SK-N-SH (cell line): Measurements from ENCODE around the gene HOXA10. TPM values are rescaled to one million over a fixed set of nuclear protein-coding genes. Genes with fewer than 3 reads are reported as not detected.

Experiments
- CTCF ChIA-PET: fragments of 300-600, 350-600 bp; formaldehyde crosslinking; extraction: SDS; loops from one replicate; lab custom pipeline; 2021; lab: Yijun Ruan, JAX
- POLR2A ChIA-PET: fragments of 350-600 bp; sonication (Branson Sonifier 250); formaldehyde crosslinking; extraction: SDS; loops from one replicate; lab custom pipeline; 2020; ENCODE audit warnings: antibody characterized with exemption, inconsistent platforms; lab: Yijun Ruan, JAX
- DNase-seq: peaks from one replicate; pipeline ENCODE4 v3.0.0; 2012
- H2AFZ ChIP-seq: fragments of 200-600 bp; sonication (generic); 2 replicates; pipeline ENCODE4 v1.8.1; 2016; ENCODE audit warnings: antibody characterized with exemption, mild to moderate bottlenecking, low read depth
- H3F3A ChIP-seq: fragments of 200-600 bp; sonication (generic); replicated peaks from 2 replicates; pipeline ENCODE3; 2016; ENCODE audit warnings: antibody characterized with exemption, mild to moderate bottlenecking; ENCODE audit not compliant: insufficient read depth
- H3K27ac ChIP-seq, 2 experiments: fragments of 200-500 bp in 1 of 2; fragments of 200-600 bp in 1 of 2; sonication (Bioruptor generic) in 1 of 2; sonication (generic), shearing (Covaris generic) in 1 of 2; 2 replicates each; pipeline versions ENCODE4 v1.5.1 to v1.6.1; 2014 to 2016; ENCODE audit warnings: low read depth in 2 of 2, inconsistent platforms in 1 of 2, low read length in 1 of 2, mild to moderate bottlenecking in 1 of 2, mixed read lengths in 1 of 2
- H3K27me3 ChIP-seq: fragments of 200-600 bp; sonication (generic), shearing (Covaris generic); 2 replicates; pipeline ENCODE4 v1.6.1; 2016; ENCODE audit warnings: mixed run types; ENCODE audit not compliant: insufficient read depth
- H3K36me3 ChIP-seq, 2 experiments: fragments of 200-500 bp in 1 of 2; fragments of 200-600 bp in 1 of 2; sonication (Bioruptor generic) in 1 of 2; sonication (generic) in 1 of 2; replicated peaks in 1 of 2; 2 replicates each; pipeline versions ENCODE3 to v1.5.1; 2014 to 2016; ENCODE audit warnings: low read length in 1 of 2, mild to moderate bottlenecking in 1 of 2; ENCODE audit not compliant: insufficient read depth in 2 of 2, control insufficient read depth in 1 of 2
- H3K4me1 ChIP-seq, 2 experiments: fragments of 200-500 bp in 1 of 2; fragments of 200-600 bp in 1 of 2; sonication (Bioruptor generic) in 1 of 2; sonication (generic), shearing (Covaris generic) in 1 of 2; 2 replicates each; pipeline versions ENCODE4 v1.5.1 to v1.6.1; 2014 to 2016; ENCODE audit warnings: low read depth in 1 of 2, low read length in 1 of 2, mixed run types in 1 of 2; ENCODE audit not compliant: insufficient read depth in 2 of 2, control insufficient read depth in 1 of 2
- H3K4me2 ChIP-seq: fragments of 200-600 bp; sonication (generic), shearing (Covaris generic); 2 replicates; pipeline ENCODE4 v1.6.1; 2017; ENCODE audit warnings: mixed run types
- H3K4me3 ChIP-seq, 2 experiments: fragments of 200-500 bp in 1 of 2; fragments of 200-600 bp in 1 of 2; sonication (Bioruptor generic) in 1 of 2; sonication (generic), shearing (Covaris generic) in 1 of 2; 2 replicates each; pipeline versions ENCODE4 v1.5.1 to v1.8.1; 2014 to 2016; ENCODE audit warnings: low read depth in 2 of 2, inconsistent platforms in 1 of 2, low read length in 1 of 2, mild to moderate bottlenecking in 1 of 2, mixed read lengths in 1 of 2, moderate library complexity in 1 of 2
- H3K79me2 ChIP-seq: fragments of 200-600 bp; sonication (generic); 2 replicates; pipeline ENCODE4 v1.8.1; 2017; ENCODE audit warnings: mild to moderate bottlenecking; ENCODE audit not compliant: insufficient read depth
- H3K9ac ChIP-seq: fragments of 200-600 bp; sonication (generic); 2 replicates; pipeline ENCODE4 v1.6.1; 2017; ENCODE audit warnings: mixed run types
- H3K9me2 ChIP-seq: fragments of 200-600 bp; sonication (generic); 2 replicates; pipeline ENCODE4 v1.6.1; 2017; ENCODE audit warnings: mixed run types
- H3K9me3 ChIP-seq: fragments of 200-600 bp; sonication (generic); 2 replicates; pipeline ENCODE4 v1.6.1; 2017; ENCODE audit warnings: mixed run types, mild to moderate bottlenecking, moderate library complexity
- H4K20me1 ChIP-seq: fragments of 200-600 bp; sonication (generic); 2 replicates; pipeline ENCODE4 v1.6.1; 2017; ENCODE audit warnings: mild to moderate bottlenecking, mixed run types; ENCODE audit not compliant: insufficient read depth
- ELF1 ChIP-seq: IDR thresholded peaks from 2 replicates; pipeline ENCODE4 v1.4.0; 2012
- EZH2phosphoT487 ChIP-seq: fragments of 200-600 bp; sonication (generic); IDR thresholded peaks from 2 replicates; pipeline ENCODE4 v1.6.1; 2017; ENCODE audit warnings: low read depth, mixed run types, mild to moderate bottlenecking, antibody characterized with exemption, moderate library complexity, borderline replicate concordance
- MAX ChIP-seq: IDR thresholded peaks from 2 replicates; pipeline ENCODE4 v1.4.0; 2012; ENCODE audit warnings: low read depth
- NRF1 ChIP-seq: IDR thresholded peaks from 2 replicates; pipeline ENCODE4 v1.6.1; 2012; ENCODE audit warnings: low read depth, mild to moderate bottlenecking, low read length
- PBX3 ChIP-seq: IDR thresholded peaks from 2 replicates; pipeline ENCODE4; 2012
- REST ChIP-seq: IDR thresholded peaks from 2 replicates; pipeline ENCODE4 v1.6.1; 2012; ENCODE audit warnings: mild to moderate bottlenecking, low read depth, low read length, moderate library complexity
- RFX5 ChIP-seq: IDR thresholded peaks from 2 replicates; pipeline ENCODE4 v1.6.1; 2012; ENCODE audit warnings: mild to moderate bottlenecking, improper control_type of control experiment, low read length
- RXRA ChIP-seq: IDR thresholded peaks from 2 replicates; pipeline ENCODE4 v1.4.0; 2012; ENCODE audit warnings: low read depth, mild to moderate bottlenecking, borderline replicate concordance
- SMC3 ChIP-seq: IDR thresholded peaks from 2 replicates; pipeline ENCODE4 v1.6.1; 2012; ENCODE audit warnings: low read depth, low read length, improper control_type of control experiment
- TCF12 ChIP-seq: IDR thresholded peaks from 2 replicates; pipeline ENCODE4 v1.4.0; 2012
- TEAD4 ChIP-seq: IDR thresholded peaks from 2 replicates; pipeline ENCODE4 v1.4.0; 2012; ENCODE audit warnings: mild to moderate bottlenecking, borderline replicate concordance; ENCODE audit not compliant: insufficient read depth
- USF1 ChIP-seq: IDR thresholded peaks from 2 replicates; pipeline ENCODE4 v1.4.0; 2012; ENCODE audit warnings: low read depth, borderline replicate concordance
- USF2 ChIP-seq: fragments of 150-350 bp; IDR thresholded peaks from 2 replicates; pipeline ENCODE4 v1.6.1; 2017; ENCODE audit warnings: antibody characterized with exemption, low read length, low read depth, borderline replicate concordance
- YY1 ChIP-seq: IDR thresholded peaks from 2 replicates; pipeline ENCODE4 v1.4.0; 2012; ENCODE audit warnings: low read depth, mild to moderate bottlenecking
- WGBS: methylation state at CpG from one replicate; pipeline ENCODE4 v1.1.6; 2017; ENCODE audit warnings: low lambda C conversion rate; 5-methylcytosine and 5-hydroxymethylcytosine counted together
- polyA plus RNA-seq, 3 experiments: library from polyadenylated mRNA; depleted of rRNA; stranded (reverse); fragments of >200 nt; gene quantifications; 2 replicates each; pipeline ENCODE4 v1.2.3, GENCODE V29; 2012

Gene HOXA10
- polyA plus RNA-seq, 1 of the 3 experiments (the other 2 are of a cell fraction): not detected

- no peak overlapping the region for H3K4me2 ChIP-seq
- H3K4me1 ChIP-seq: peaks cover 0 to 4% of the 10 kb centered on the region in 2 experiments; a peak in 1 of 4 replicates
- no peaks in the 10 kb centered on the region for H3K79me2 ChIP-seq
- ChIA-PET POLR2A (no interaction called here), CTCF (interaction anchor here (0.6 to 5.8 kb wide), 5 partner anchors 10 to 446 kb away, joined by 3 to 36 read pairs (median 3); partner anchors contain the start of gene HOXA5)
- no peak for TF ChIP-seq TCF12
- no peak for TF ChIP-seq USF2
- no peak for TF ChIP-seq YY1
- no peak for TF ChIP-seq USF1
- no peak for TF ChIP-seq RXRA
- no peak for TF ChIP-seq NRF1
- no peak for TF ChIP-seq RFX5
- TF ChIP-seq TEAD4: no peak
- no peak for TF ChIP-seq PBX3
- TF ChIP-seq SMC3: no peak
- TF ChIP-seq EZH2phosphoT487: no peak
- no peak for TF ChIP-seq REST
- no peak for TF ChIP-seq MAX
- TF ChIP-seq ELF1: no peak
- H3F3A ChIP-seq: no peaks in the 10 kb centered on the region
- no peak overlapping the region for H2AFZ ChIP-seq
- H3K27ac ChIP-seq: no peak overlapping the region
- H3K27me3 ChIP-seq: peaks cover 94% of the 10 kb centered on the region
- no peaks in the 10 kb centered on the region for H4K20me1 ChIP-seq
- no peak for DNase-seq
- H3K9me3 ChIP-seq: no peaks in the 10 kb centered on the region
- no peaks in the 10 kb centered on the region for H3K9me2 ChIP-seq
- no peak overlapping the region for H3K9ac ChIP-seq
- no peaks in the 10 kb centered on the region for H3K36me3 ChIP-seq
- 13% methylated on average over 18 of the region's 18 CpGs for WGBS
- no peak overlapping the region for H3K4me3 ChIP-seq
Observed at GRCh38 chr7:27133409-27134231, 40.5 kb downstream of the HOXA10 start.
